HCT116 (cell line): Measurements from ENCODE around the gene UBE2D4.

Experiments used
- CBX3 ChIP-seq: IDR thresholded peaks from 2 replicates; pipeline ENCODE4 v1.6.1; 2012; ENCODE audit warnings: low read depth
- CEBPB ChIP-seq: IDR thresholded peaks from 2 replicates; pipeline ENCODE4 v1.6.1; 2012; ENCODE audit warnings: low read depth
- CTCF ChIP-seq, 3 experiments: fragments of 200-600 bp in 1 of 3; sonication (generic) in 1 of 3; IDR thresholded peaks in 2 of 3; conservative IDR thresholded peaks in 1 of 3; 2 replicates each; pipeline ENCODE4 v1.5.1; 2012 to 2017; ENCODE audit warnings: low read depth in 2 of 3, low read length in 2 of 3, antibody characterized with exemption in 1 of 3, borderline replicate concordance in 1 of 3, control low read depth in 1 of 3, mild to moderate bottlenecking in 1 of 3, mixed read lengths in 1 of 3, mixed run types in 1 of 3, moderate library complexity in 1 of 3; ENCODE audit not compliant: insufficient read depth in 1 of 3
- EZH2 ChIP-seq: fragments of 200-600 bp; sonication (generic); IDR thresholded peaks from 2 replicates; pipeline ENCODE4 v1.6.1; 2017; ENCODE audit warnings: antibody characterized with exemption, mixed run types
- FOSL1 ChIP-seq: IDR thresholded peaks from 2 replicates; pipeline ENCODE4 v1.6.1; 2012; ENCODE audit warnings: low read depth
- JUND ChIP-seq: IDR thresholded peaks from 2 replicates; pipeline ENCODE4 v1.6.1; 2012
- REST ChIP-seq: IDR thresholded peaks from 2 replicates; pipeline ENCODE4 v1.6.1; 2012; ENCODE audit warnings: low read depth
- SP1 ChIP-seq: IDR thresholded peaks from 2 replicates; pipeline ENCODE4 v1.6.1; 2012; ENCODE audit warnings: low read depth
- TCF7L2 ChIP-seq: IDR thresholded peaks from 2 replicates; pipeline ENCODE4 v1.7.0; 2011; ENCODE audit warnings: borderline replicate concordance, inconsistent platforms; ENCODE audit not compliant: insufficient read depth, insufficient read length; ENCODE audit errors: extremely low read depth
- ZBTB33 ChIP-seq: IDR thresholded peaks from 2 replicates; pipeline ENCODE4 v1.6.1; 2011; ENCODE audit warnings: mild to moderate bottlenecking, low read length, moderate library complexity; ENCODE audit not compliant: insufficient replicate concordance; ENCODE audit errors: extremely low read depth
- ZFX ChIP-seq: fragments of 450-650 bp; IDR thresholded peaks from 2 replicates; pipeline ENCODE4 v1.6.1; 2017
- ZNF274 ChIP-seq: fragments of 200-500 bp; sonication (Bioruptor generic); IDR thresholded peaks from 2 replicates; pipeline ENCODE4 v1.6.1; 2014; ENCODE audit warnings: mild to moderate bottlenecking, low read depth, low read length, inconsistent platforms

DNA sequence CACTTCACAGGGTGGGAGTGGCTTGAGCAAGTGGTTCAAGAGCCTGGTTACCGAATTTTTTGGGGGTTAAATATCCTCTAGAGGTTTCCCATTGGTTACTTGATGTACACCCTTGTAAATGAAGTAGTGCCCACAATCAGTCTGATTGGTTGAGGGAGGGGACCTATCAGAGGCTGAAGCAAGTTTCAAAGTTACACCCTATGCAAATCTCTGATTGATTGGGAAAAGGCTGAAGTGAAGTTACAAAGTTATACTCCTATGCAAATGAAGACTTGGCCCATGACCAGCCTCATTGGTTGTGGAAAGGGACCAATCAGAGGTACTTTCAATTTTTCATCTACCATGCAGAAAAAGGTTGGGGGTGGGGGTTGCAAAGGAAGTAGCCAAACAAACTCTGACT lies 34.7 kb downstream of the UBE2D4 start:
- TF ChIP-seq TCF7L2 (no peak), ZBTB33 (no peak), CTCF (IDR thresholded peaks at IDR 0.05 in 2 of 3, conservative IDR thresholded peaks at IDR 0.05 in 1 of 3; ENCODE audit: borderline replicate concordance in 1 of 3, insufficient read depth in 1 of 3, low read depth in 2 of 3, low read length in 2 of 3) (no peak), JUND (no peak), FOSL1 (no peak), EZH2 (no peak), ZNF274 (no peak), CEBPB (no peak), ZFX (no peak), SP1 (no peak), CBX3 (no peak), REST (no peak)
